H9 (cell line): ENCODE measurements around the gene TBL1X. TPM values are rescaled to one million over a fixed set of nuclear protein-coding genes. Genes with fewer than 3 reads are reported as not detected.

Source experiments
- DNase-seq: peaks from one replicate; pipeline ENCODE4 v3.0.0-alpha.2; 2017
- H2AFZ ChIP-seq: one replicate; pipeline ENCODE4 v1.6.1; 2013; ENCODE audit warnings: mild to moderate bottlenecking, low read length, control low read depth, moderate library complexity
- H2AK5ac ChIP-seq: 2 replicates; pipeline ENCODE4 v1.6.1; 2013; ENCODE audit warnings: low read length, control low read depth, mixed read lengths; ENCODE audit not compliant: insufficient read length
- H2BK120ac ChIP-seq: one replicate; pipeline ENCODE4 v1.6.1; 2013; ENCODE audit warnings: low read depth, mild to moderate bottlenecking, low read length, control low read depth, inconsistent platforms; ENCODE audit not compliant: poor library complexity, severe bottlenecking
- H2BK12ac ChIP-seq: 2 replicates; pipeline ENCODE4 v1.6.1; 2013; ENCODE audit warnings: low read length, control low read depth, mixed read lengths, low read depth; ENCODE audit not compliant: insufficient read length
- H2BK15ac ChIP-seq: 2 replicates; pipeline ENCODE4 v1.6.1; 2013; ENCODE audit warnings: low read depth, low read length, control low read depth
- H2BK20ac ChIP-seq: one replicate; pipeline ENCODE4 v1.6.1; 2013; ENCODE audit warnings: low read depth, mild to moderate bottlenecking, low read length, control low read depth, inconsistent platforms; ENCODE audit not compliant: poor library complexity, severe bottlenecking
- H2BK5ac ChIP-seq: 2 replicates; pipeline ENCODE4 v1.6.1; 2013; ENCODE audit warnings: low read length, control low read depth, mixed read lengths; ENCODE audit not compliant: insufficient read length
- H3K14ac ChIP-seq: 2 replicates; pipeline ENCODE4 v1.6.1; 2013; ENCODE audit warnings: low read length, control low read depth; ENCODE audit not compliant: insufficient read depth
- H3K18ac ChIP-seq: 2 replicates; pipeline ENCODE4 v1.6.1; 2013; ENCODE audit warnings: low read depth, mild to moderate bottlenecking, mixed read lengths, low read length, control low read depth; ENCODE audit not compliant: insufficient read length
- H3K23ac ChIP-seq: 2 replicates; pipeline ENCODE4 v1.6.1; 2013; ENCODE audit warnings: low read length, control low read depth, mixed read lengths, low read depth; ENCODE audit not compliant: insufficient read length
- H3K23me2 ChIP-seq: 2 replicates; pipeline ENCODE4 v1.6.1; 2013; ENCODE audit warnings: low read depth, mild to moderate bottlenecking, mixed read lengths, low read length, control low read depth; ENCODE audit not compliant: insufficient read length, poor library complexity, severe bottlenecking
- H3K27ac ChIP-seq: 2 replicates; pipeline ENCODE4 v1.5.1; 2013; ENCODE audit warnings: low read length, control low read depth, mixed read lengths, low read depth; ENCODE audit not compliant: insufficient read length
- H3K27me3 ChIP-seq: 2 replicates; pipeline ENCODE4 v1.6.1; 2013; ENCODE audit warnings: low read length, control low read depth, inconsistent platforms; ENCODE audit not compliant: insufficient read depth
- H3K4ac ChIP-seq: 2 replicates; pipeline ENCODE4 v1.6.1; 2013; ENCODE audit warnings: low read depth, mild to moderate bottlenecking, control low read depth, inconsistent platforms, low read length, moderate library complexity
- H3K4me1 ChIP-seq: 2 replicates; pipeline ENCODE4 v1.6.1; 2013; ENCODE audit warnings: low read length, control low read depth, inconsistent platforms; ENCODE audit not compliant: insufficient read depth
- H3K4me2 ChIP-seq: 2 replicates; pipeline ENCODE4 v1.6.1; 2013; ENCODE audit warnings: low read length, control low read depth, mixed read lengths; ENCODE audit not compliant: insufficient read length, insufficient read depth
- H3K56ac ChIP-seq: 2 replicates; pipeline ENCODE4 v1.6.1; 2013; ENCODE audit warnings: low read depth, mild to moderate bottlenecking, mixed read lengths, low read length, control low read depth; ENCODE audit not compliant: insufficient read length
- H3K79me1 ChIP-seq: 2 replicates; pipeline ENCODE4 v1.6.1; 2013; ENCODE audit warnings: low read depth, mild to moderate bottlenecking, moderate library complexity, low read length, control low read depth, inconsistent platforms; ENCODE audit not compliant: insufficient read depth, poor library complexity, severe bottlenecking
- H3K79me2 ChIP-seq: 2 replicates; pipeline ENCODE4 v1.6.1; 2013; ENCODE audit warnings: low read length, control low read depth, inconsistent platforms; ENCODE audit not compliant: insufficient read depth
- H3K9ac ChIP-seq: 2 replicates; pipeline ENCODE4 v1.6.1; 2013; ENCODE audit warnings: low read length, control low read depth, mixed read lengths; ENCODE audit not compliant: insufficient read length; ENCODE audit errors: extremely low read depth
- H3K9me3 ChIP-seq: one replicate; pipeline ENCODE4 v1.6.1; 2013; ENCODE audit warnings: low read depth, low read length, inconsistent platforms; ENCODE audit not compliant: control insufficient read depth
- H3T11ph ChIP-seq: one replicate; pipeline ENCODE4 v1.6.1; 2013; ENCODE audit warnings: mild to moderate bottlenecking, low read length, control low read depth, inconsistent platforms
- H4K20me1 ChIP-seq: one replicate; pipeline ENCODE4 v1.6.1; 2013; ENCODE audit not compliant: control insufficient read depth, insufficient read length, insufficient read depth
- H4K5ac ChIP-seq: 2 replicates; pipeline ENCODE4 v1.6.1; 2013; ENCODE audit warnings: low read depth, mild to moderate bottlenecking, mixed read lengths, low read length, control low read depth; ENCODE audit not compliant: insufficient read length
- H4K8ac ChIP-seq: replicated peaks from 2 replicates; pipeline ENCODE4 v1.6.1; 2013; ENCODE audit warnings: low read length, control low read depth, mixed read lengths, low read depth; ENCODE audit not compliant: insufficient read length
- H4K91ac ChIP-seq: 2 replicates; pipeline ENCODE4 v1.6.1; 2013; ENCODE audit warnings: low read depth, mild to moderate bottlenecking, moderate library complexity, mixed read lengths, low read length, control low read depth; ENCODE audit not compliant: insufficient read length
- H3K27ac Mint-ChIP-seq, 3 experiments: 2 replicates in 2 of 3; 3 replicates in 1 of 3; pipeline ENCODE4 v1.8.0; 2020 to 2021; ENCODE audit warnings: mixed read lengths in 3 of 3, mild to moderate bottlenecking in 1 of 3, moderate library complexity in 1 of 3
- H3K27me3 Mint-ChIP-seq: 2 replicates; pipeline ENCODE4 v1.8.0; 2021; ENCODE audit warnings: low read depth, mild to moderate bottlenecking, moderate library complexity, mixed read lengths
- H3K36me3 Mint-ChIP-seq, 3 experiments: 2 replicates in 2 of 3; 3 replicates in 1 of 3; pipeline ENCODE4 v1.8.0; 2020 to 2021; ENCODE audit warnings: low read depth in 3 of 3, mixed read lengths in 3 of 3; ENCODE audit not compliant: insufficient read depth in 1 of 3
- H3K4me1 Mint-ChIP-seq, 2 experiments: 2 replicates each; pipeline ENCODE4 v1.8.0; 2020; ENCODE audit warnings: mixed read lengths in 2 of 2
- H3K4me3 Mint-ChIP-seq, 2 experiments: 2 replicates in 1 of 2; 3 replicates in 1 of 2; pipeline ENCODE4 v1.8.0; 2020 to 2021; ENCODE audit warnings: mild to moderate bottlenecking in 2 of 2, mixed read lengths in 2 of 2, moderate library complexity in 1 of 2
- H3K9me3 Mint-ChIP-seq, 2 experiments: 2 replicates in 1 of 2; 3 replicates in 1 of 2; pipeline ENCODE4 v1.8.0; 2020; ENCODE audit warnings: mild to moderate bottlenecking in 2 of 2, mixed read lengths in 2 of 2, moderate library complexity in 1 of 2
- WGBS: extraction: QIAGEN DNeasy Blood & Tissue Kit; methylation state at CpG from one replicate; pipeline ENCODE4 v1.1.7; 2013; ENCODE audit warnings: missing lambda C conversion rate, low lambda C conversion rate, mixed read lengths; ENCODE audit not compliant: insufficient read length; ENCODE audit errors: extremely low coverage; 5-methylcytosine and 5-hydroxymethylcytosine counted together
- total RNA-seq: library from RNA; stranded (reverse); gene quantifications from 2 replicates; pipeline ENCODE4 v1.2.1, GENCODE V29; 2021
- TF ChIP-seq, protein P1 (sequence below): fragments of 200-600 bp; sonication (generic); conservative IDR thresholded peaks from 3 replicates; pipeline ENCODE4 v1.8.0; 2021; ENCODE audit warnings: antibody characterized with exemption, mild to moderate bottlenecking

TBL1X gene
- total RNA-seq, 1 experiment from 2014 or later, result 24.1 TPM

DNA sequence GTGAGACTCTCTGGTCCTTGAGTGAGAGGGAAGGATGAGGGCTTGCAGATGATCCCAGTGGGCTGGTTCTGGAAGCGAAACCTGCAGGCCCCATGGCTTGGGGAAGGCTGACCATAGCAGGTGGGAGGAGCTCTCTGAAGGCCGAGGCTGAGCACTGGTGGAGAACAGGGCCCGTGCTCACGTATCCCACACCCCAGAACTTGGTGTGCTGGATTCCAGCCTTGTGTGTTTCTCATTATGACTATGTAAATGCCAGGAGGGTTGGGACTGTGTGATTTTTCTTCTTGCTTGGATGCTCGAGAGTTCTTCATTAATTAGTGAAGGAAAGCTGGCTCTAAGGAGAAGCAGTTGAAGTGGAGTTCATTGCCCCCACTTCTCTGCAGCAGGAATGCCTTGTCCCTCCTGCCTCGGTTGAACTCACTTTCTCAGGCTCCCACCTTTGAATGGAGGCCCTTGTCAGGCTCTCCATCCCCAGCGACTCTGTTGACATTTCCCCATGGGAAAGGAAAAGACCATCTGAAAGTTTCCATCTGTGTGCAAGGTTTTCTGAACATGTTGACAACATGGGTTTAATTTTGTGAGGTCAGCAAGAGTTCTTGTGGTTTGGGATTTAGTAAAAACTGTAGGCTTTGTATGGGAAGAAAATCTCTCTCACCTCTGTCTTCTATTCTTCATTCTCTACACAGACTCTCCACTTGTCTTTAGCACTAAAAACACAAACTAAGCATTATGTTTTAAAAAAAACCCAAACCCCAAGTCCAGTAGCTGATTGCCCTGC, 57.7 kb downstream of the TBL1X start:
- no peak overlapping the region for H2BK20ac ChIP-seq
- no peak overlapping the region for H2BK15ac ChIP-seq
- H3K79me1 ChIP-seq, result no peaks in the 10 kb centered on the region
- H3K9me3 ChIP-seq, result no peaks in the 10 kb centered on the region
- H2BK120ac ChIP-seq, result no peak overlapping the region
- H3K9ac ChIP-seq, result no peak overlapping the region
- H3K27ac ChIP-seq, result no peak overlapping the region
- Mint-ChIP-seq H3K4me3 (no peak overlapping the region; a peak in 1 of 5 replicates), H3K27ac (peak overlapping the region in 1 of 3 experiments; percentile 37; a peak in 1 of 7 replicates), H3K27me3 (peaks cover 2% of the 10 kb centered on the region; the same call in 1 of the 2 replicates), H3K9me3 (peaks cover 2 to 61% of the 10 kb centered on the region in 2 experiments; a peak in 4 of 5 replicates), H3K4me1 (peaks cover 38 to 49% of the 10 kb centered on the region in 2 experiments), H3K36me3 (peaks cover 0 to 19% (median 0%) of the 10 kb centered on the region in 3 experiments; a peak in 3 of 7 replicates)
- no peak overlapping the region for H3K4me2 ChIP-seq
- no peak overlapping the region for H2AK5ac ChIP-seq
- H3K4me1 ChIP-seq, result peaks cover 7% of the 10 kb centered on the region; the same call in 1 of the 2 replicates
- no peak overlapping the region for H3K23ac ChIP-seq
- no CpG with 5 or more reads among the region's 7 CpGs for WGBS
- no peak overlapping the region for H2AFZ ChIP-seq
- H3K14ac ChIP-seq, result no peak overlapping the region
- H3K27me3 ChIP-seq, result no peaks in the 10 kb centered on the region
- H3K4ac ChIP-seq, result no peak overlapping the region
- H3K18ac ChIP-seq, result no peak overlapping the region
- H4K20me1 ChIP-seq, result no peaks in the 10 kb centered on the region
- H2BK12ac ChIP-seq, result no peak overlapping the region
- peaks cover 2% of the 10 kb centered on the region; the same call in 1 of the 2 replicates for H3K79me2 ChIP-seq
- H2BK5ac ChIP-seq, result no peak overlapping the region
- TF ChIP-seq, protein P1, sequence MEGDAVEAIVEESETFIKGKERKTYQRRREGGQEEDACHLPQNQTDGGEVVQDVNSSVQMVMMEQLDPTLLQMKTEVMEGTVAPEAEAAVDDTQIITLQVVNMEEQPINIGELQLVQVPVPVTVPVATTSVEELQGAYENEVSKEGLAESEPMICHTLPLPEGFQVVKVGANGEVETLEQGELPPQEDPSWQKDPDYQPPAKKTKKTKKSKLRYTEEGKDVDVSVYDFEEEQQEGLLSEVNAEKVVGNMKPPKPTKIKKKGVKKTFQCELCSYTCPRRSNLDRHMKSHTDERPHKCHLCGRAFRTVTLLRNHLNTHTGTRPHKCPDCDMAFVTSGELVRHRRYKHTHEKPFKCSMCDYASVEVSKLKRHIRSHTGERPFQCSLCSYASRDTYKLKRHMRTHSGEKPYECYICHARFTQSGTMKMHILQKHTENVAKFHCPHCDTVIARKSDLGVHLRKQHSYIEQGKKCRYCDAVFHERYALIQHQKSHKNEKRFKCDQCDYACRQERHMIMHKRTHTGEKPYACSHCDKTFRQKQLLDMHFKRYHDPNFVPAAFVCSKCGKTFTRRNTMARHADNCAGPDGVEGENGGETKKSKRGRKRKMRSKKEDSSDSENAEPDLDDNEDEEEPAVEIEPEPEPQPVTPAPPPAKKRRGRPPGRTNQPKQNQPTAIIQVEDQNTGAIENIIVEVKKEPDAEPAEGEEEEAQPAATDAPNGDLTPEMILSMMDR, result no peak
- no peak overlapping the region for H4K91ac ChIP-seq
- H4K8ac ChIP-seq, result no peak overlapping the region
- no peaks in the 10 kb centered on the region for H3K23me2 ChIP-seq
- no peak overlapping the region for H4K5ac ChIP-seq
- H3T11ph ChIP-seq, result no peak overlapping the region
- H3K56ac ChIP-seq, result no peak overlapping the region
- no peak for DNase-seq
